ENCODE results near the gene C6orf89.

DNA sequence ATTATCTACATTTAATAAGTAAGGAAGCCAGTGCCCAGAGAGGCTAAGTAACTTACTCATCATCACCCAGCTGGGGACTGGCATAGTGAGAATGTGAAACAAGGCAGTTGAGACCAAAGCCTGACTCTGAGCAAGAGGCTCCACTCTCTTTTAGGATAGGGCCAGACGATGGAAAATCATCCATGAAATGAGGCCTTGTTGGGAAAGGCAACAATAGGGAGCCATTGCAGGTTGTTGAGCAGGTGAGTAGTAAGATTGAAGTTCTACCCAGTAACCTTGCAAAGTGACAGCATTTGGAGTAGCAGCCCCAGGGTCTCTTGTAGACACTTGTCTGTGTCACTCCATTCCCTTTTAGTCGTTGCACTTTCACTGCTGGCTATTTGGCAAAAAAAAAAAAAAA is 44.0 kb upstream of the C6orf89 start:
- TF ChIP-seq GATA2 (IDR thresholded peaks at IDR 0.05; ENCODE audit: low read depth, low read length) (no peak), GATA3 (IDR thresholded peaks at IDR 0.05; ENCODE audit: low read depth, low read length) (no peak)
